Muscle layer of duodenum (tissue), 2 donors: ENCODE results near the gene NCKAP5.

ENCODE experiments used
- H3K27ac ChIP-seq: one replicate; pipeline ENCODE4 v1.7.0; 2013; ENCODE audit warnings: mild to moderate bottlenecking, low read length
- H3K27me3 ChIP-seq: one replicate; pipeline ENCODE4 v1.7.0; 2013; ENCODE audit warnings: low read depth, mild to moderate bottlenecking, control low read depth, low read length
- H3K36me3 ChIP-seq, 2 donors: one replicate each; pipeline ENCODE4 v1.7.0; 2013; ENCODE audit warnings: low read length in 2 of 2, control low read depth in 1 of 2, mild to moderate bottlenecking in 1 of 2; ENCODE audit not compliant: insufficient read depth in 2 of 2, control insufficient read depth in 1 of 2
- H3K4me1 ChIP-seq, 2 donors: one replicate each; pipeline ENCODE4 v1.7.0; 2013; ENCODE audit warnings: low read length in 2 of 2, mild to moderate bottlenecking in 2 of 2, control low read depth in 1 of 2, moderate library complexity in 1 of 2; ENCODE audit not compliant: insufficient read depth in 2 of 2, control insufficient read depth in 1 of 2
- H3K4me3 ChIP-seq, 2 donors: one replicate each; pipeline ENCODE4 v1.7.0; 2013; ENCODE audit warnings: low read length in 2 of 2, low read depth in 1 of 2, mild to moderate bottlenecking in 1 of 2
- H3K9me3 ChIP-seq, 2 donors: one replicate each; pipeline ENCODE4 v1.7.0; 2013; ENCODE audit warnings: low read length in 2 of 2, control low read depth in 1 of 2, mild to moderate bottlenecking in 1 of 2; ENCODE audit not compliant: control insufficient read depth in 1 of 2
- donor health status: healthy.

NCKAP5 gene

GRCh38 chr2:132797556-132797955 lies 770.7 kb downstream of the NCKAP5 start:
- Histone ChIP-seq H3K27ac (no peak overlapping the region), H3K4me1 (no peaks in the 10 kb centered on the region), H3K27me3 (no peaks in the 10 kb centered on the region), H3K4me3 (no peak overlapping the region), H3K36me3 (no peaks in the 10 kb centered on the region), H3K9me3 (no peaks in the 10 kb centered on the region)

DNA sequence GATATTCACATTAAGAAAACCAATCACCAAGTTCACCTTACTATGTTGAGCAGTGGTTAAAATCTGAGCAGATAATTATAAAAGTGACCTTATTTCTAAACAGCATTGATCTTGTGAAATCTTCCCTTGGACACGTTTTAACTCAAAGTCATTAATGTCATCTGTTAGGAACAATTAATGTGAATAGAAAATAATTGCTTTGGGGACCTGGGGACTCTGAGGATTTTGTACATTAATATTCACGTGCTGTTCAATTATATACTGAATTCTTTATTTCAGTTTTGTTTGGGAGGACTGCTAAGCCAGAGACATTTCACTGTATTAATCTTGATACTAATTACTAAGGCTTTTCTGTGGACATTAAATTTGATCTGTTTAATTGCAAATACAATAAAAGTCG lies 771.2 kb downstream of the NCKAP5 start:
- H3K36me3 ChIP-seq: no peaks in the 10 kb centered on the region
- H3K9me3 ChIP-seq: no peaks in the 10 kb centered on the region
- no peaks in the 10 kb centered on the region for H3K4me1 ChIP-seq
- H3K27ac ChIP-seq: no peak overlapping the region
- no peak overlapping the region for H3K4me3 ChIP-seq
- no peaks in the 10 kb centered on the region for H3K27me3 ChIP-seq

GRCh38 chr2:132795220-132795619 lies 773.0 kb downstream of the NCKAP5 start:
- Histone ChIP-seq H3K27ac (no peak overlapping the region), H3K27me3 (no peaks in the 10 kb centered on the region), H3K4me3 (no peak overlapping the region), H3K4me1 (no peaks in the 10 kb centered on the region), H3K9me3 (no peaks in the 10 kb centered on the region), H3K36me3 (no peaks in the 10 kb centered on the region)

GRCh38 chr2:132793532-132793931 lies 774.7 kb downstream of the NCKAP5 start:
- Histone ChIP-seq H3K4me3 (no peak overlapping the region), H3K4me1 (no peaks in the 10 kb centered on the region), H3K9me3 (no peaks in the 10 kb centered on the region), H3K36me3 (no peaks in the 10 kb centered on the region), H3K27ac (no peak overlapping the region), H3K27me3 (no peaks in the 10 kb centered on the region)

- no peak overlapping the region for H3K4me3 ChIP-seq
- H3K27me3 ChIP-seq: no peaks in the 10 kb centered on the region
- H3K27ac ChIP-seq: no peak overlapping the region
- H3K4me1 ChIP-seq: no peaks in the 10 kb centered on the region
- H3K9me3 ChIP-seq: no peaks in the 10 kb centered on the region
- H3K36me3 ChIP-seq: no peaks in the 10 kb centered on the region
Observed at GRCh38 chr2:132790207-132790785, 778.0 kb downstream of the NCKAP5 start.

GRCh38 chr2:132789066-132789465 lies 779.2 kb downstream of the NCKAP5 start:
- no peaks in the 10 kb centered on the region for H3K4me1 ChIP-seq
- H3K36me3 ChIP-seq: no peaks in the 10 kb centered on the region
- H3K27ac ChIP-seq: no peak overlapping the region
- H3K27me3 ChIP-seq: no peaks in the 10 kb centered on the region
- H3K9me3 ChIP-seq: no peaks in the 10 kb centered on the region
- no peak overlapping the region for H3K4me3 ChIP-seq

GRCh38 chr2:132788310-132788838 lies 779.9 kb downstream of the NCKAP5 start:
- Histone ChIP-seq H3K36me3 (no peaks in the 10 kb centered on the region), H3K4me3 (no peak overlapping the region), H3K9me3 (no peaks in the 10 kb centered on the region), H3K4me1 (no peaks in the 10 kb centered on the region), H3K27ac (no peak overlapping the region), H3K27me3 (no peaks in the 10 kb centered on the region)

GRCh38 chr2:132783883-132784282 lies 784.4 kb downstream of the NCKAP5 start:
- Histone ChIP-seq H3K4me3 (no peak overlapping the region), H3K27ac (no peak overlapping the region), H3K9me3 (no peaks in the 10 kb centered on the region), H3K36me3 (no peaks in the 10 kb centered on the region), H3K4me1 (no peaks in the 10 kb centered on the region), H3K27me3 (no peaks in the 10 kb centered on the region)

GRCh38 chr2:132782176-132782783 lies 786.0 kb downstream of the NCKAP5 start:
- H3K4me3 ChIP-seq: no peak overlapping the region
- H3K4me1 ChIP-seq: no peaks in the 10 kb centered on the region
- H3K27me3 ChIP-seq: no peaks in the 10 kb centered on the region
- H3K36me3 ChIP-seq: no peaks in the 10 kb centered on the region
- no peak overlapping the region for H3K27ac ChIP-seq
- no peaks in the 10 kb centered on the region for H3K9me3 ChIP-seq

GRCh38 chr2:132780651-132781050 lies 787.6 kb downstream of the NCKAP5 start:
- H3K9me3 ChIP-seq: no peaks in the 10 kb centered on the region
- H3K4me1 ChIP-seq: no peaks in the 10 kb centered on the region
- no peak overlapping the region for H3K4me3 ChIP-seq
- no peaks in the 10 kb centered on the region for H3K27me3 ChIP-seq
- H3K27ac ChIP-seq: no peak overlapping the region
- H3K36me3 ChIP-seq: no peaks in the 10 kb centered on the region

- H3K4me3 ChIP-seq: no peak overlapping the region
- H3K36me3 ChIP-seq: no peaks in the 10 kb centered on the region
- H3K9me3 ChIP-seq: no peaks in the 10 kb centered on the region
Observed at GRCh38 chr2:132779206-132779721, 789.0 kb downstream of the NCKAP5 start.

DNA sequence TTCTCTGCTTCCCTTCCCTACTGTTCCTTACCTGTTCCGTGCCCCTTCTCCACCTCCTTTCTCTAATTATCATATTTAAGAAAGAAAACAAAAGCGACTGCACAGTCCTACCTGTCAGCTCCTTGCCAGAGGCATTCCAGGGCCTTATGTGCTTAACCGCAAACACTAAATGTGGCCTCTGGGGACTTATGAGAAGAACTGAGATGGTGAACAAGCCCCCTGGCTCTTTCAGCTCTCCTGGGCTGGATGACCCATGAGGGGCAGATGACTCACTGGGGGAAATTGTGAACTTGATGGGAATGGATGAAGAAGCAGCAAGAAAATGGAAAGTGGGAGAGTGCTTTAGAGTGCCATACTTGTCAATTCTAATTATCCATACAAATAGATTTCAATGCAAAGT lies 792.0 kb downstream of the NCKAP5 start:
- no peaks in the 10 kb centered on the region for H3K9me3 ChIP-seq
- no peaks in the 10 kb centered on the region for H3K27me3 ChIP-seq
- H3K4me3 ChIP-seq: no peak overlapping the region
- no peaks in the 10 kb centered on the region for H3K36me3 ChIP-seq
- no peak overlapping the region for H3K27ac ChIP-seq
- no peaks in the 10 kb centered on the region for H3K4me1 ChIP-seq

More at GRCh38 chr2:132779206-132779721, 789.0 kb downstream of the NCKAP5 start:
- Histone ChIP-seq H3K27me3 (no peaks in the 10 kb centered on the region), H3K4me1 (no peaks in the 10 kb centered on the region), H3K27ac (no peak overlapping the region)
